ENCODE data around the gene IL12RB2. TPM values are rescaled to one million over a fixed set of nuclear protein-coding genes. Genes with fewer than 3 reads are reported as not detected.
"Not testable (repeated sequence)": the region's sequence is repeated elsewhere in the genome, so short reads cannot be mapped to it uniquely, and the experiment has no call there.

Gene IL12RB2
- polyA plus RNA-seq, 6 donors from 2014 or later: not detected

DNA sequence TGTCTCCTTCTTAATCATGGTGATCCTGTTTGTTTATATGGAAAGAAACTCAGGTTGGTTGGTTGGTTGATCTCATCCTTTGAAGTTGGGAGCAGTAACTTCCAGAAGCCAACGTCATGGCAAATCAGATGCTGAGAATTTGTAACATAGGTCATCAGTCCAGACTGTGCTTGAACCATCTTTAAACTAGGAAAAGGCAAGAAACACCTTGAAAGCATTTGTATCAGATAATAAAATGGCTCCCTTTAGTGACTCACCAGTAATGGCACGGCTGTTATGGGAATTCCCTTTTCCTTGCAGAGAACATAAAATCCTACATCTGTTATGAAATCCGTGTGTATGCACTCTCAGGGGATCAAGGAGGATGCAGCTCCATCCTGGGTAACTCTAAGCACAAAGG lies 64.5 kb downstream of the IL12RB2 start:
- ATAC-seq (ENCODE audit: low read depth in 2 of 2) (no peak), DNase-seq (no peak)
- Mint-ChIP-seq H3K9me3 (peaks cover 0 to 5% (median 0%) of the 10 kb centered on the region in 7 donors), H3K27ac (peak overlapping the region in 1 of 6 donors; percentile 27), H3K4me1 (no peaks in the 10 kb centered on the region), H3K4me3 (no peak overlapping the region), H3K36me3 (no peaks in the 10 kb centered on the region), H3K27me3 (no peaks in the 10 kb centered on the region)

- Mint-ChIP-seq H3K36me3 (no peaks in the 10 kb centered on the region), H3K9me3 (peaks cover 0 to 5% (median 0%) of the 10 kb centered on the region in 7 donors), H3K4me1 (no peaks in the 10 kb centered on the region), H3K27ac (no peak overlapping the region), H3K27me3 (no peaks in the 10 kb centered on the region), H3K4me3 (peak overlapping the region in 1 of 8 donors; percentile 27)
- DNase-seq (no peak), ATAC-seq (ENCODE audit: low read depth in 2 of 2) (no peak)
These were observed 65.2 kb downstream of the IL12RB2 start for GRCh38 chr1:67372898-67373297.

GRCh38 chr1:67376381-67376780 lies 68.7 kb downstream of the IL12RB2 start:
- no peaks in the 10 kb centered on the region for H3K36me3 Mint-ChIP-seq
- H3K9me3 Mint-ChIP-seq: peaks cover 0 to 5% (median 0%) of the 10 kb centered on the region in 7 donors
- no peaks in the 10 kb centered on the region for H3K27me3 Mint-ChIP-seq
- DNase-seq (no peak), ATAC-seq (ENCODE audit: low read depth in 2 of 2) (no peak)
- no peaks in the 10 kb centered on the region for H3K4me1 Mint-ChIP-seq
- no peak overlapping the region for H3K4me3 Mint-ChIP-seq
- H3K27ac Mint-ChIP-seq: no peak overlapping the region

GRCh38 chr1:67377253-67377652 lies 69.6 kb downstream of the IL12RB2 start:
- no peak for DNase-seq
- H3K4me3 Mint-ChIP-seq: no peak overlapping the region
- no peak overlapping the region for H3K27ac Mint-ChIP-seq
- peaks cover 2% of the 10 kb centered on the region in 2 donors for H3K36me3 Mint-ChIP-seq
- H3K27me3 Mint-ChIP-seq: no peaks in the 10 kb centered on the region
- no peaks in the 10 kb centered on the region for H3K4me1 Mint-ChIP-seq
- ATAC-seq (ENCODE audit: low read depth in 2 of 2): no peak
- H3K9me3 Mint-ChIP-seq: peaks cover 0 to 7% (median 0%) of the 10 kb centered on the region in 7 donors

DNA sequence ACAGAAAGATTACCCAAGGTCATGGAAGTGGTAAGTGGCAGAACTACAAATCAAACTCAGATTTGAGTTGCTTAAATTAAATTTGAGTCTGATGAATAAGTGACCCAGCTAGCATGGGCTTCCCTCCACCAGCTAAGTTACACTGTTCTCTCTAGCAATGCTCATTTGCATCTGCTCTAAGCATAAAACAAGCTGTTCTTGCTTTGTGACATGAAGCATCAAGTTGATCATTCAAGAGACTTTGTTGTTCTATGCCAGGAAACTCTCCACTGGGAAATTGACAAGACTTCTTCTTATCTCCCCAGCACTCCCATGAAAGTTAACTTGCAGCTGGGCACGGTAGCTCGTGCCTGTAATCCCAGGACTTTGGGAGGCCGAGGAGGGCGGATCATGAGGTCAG lies 73.5 kb downstream of the IL12RB2 start:
- no peaks in the 10 kb centered on the region for H3K4me1 Mint-ChIP-seq
- no peak for ATAC-seq (ENCODE audit: low read depth in 2 of 2)
- no peak overlapping the region for H3K27ac Mint-ChIP-seq
- no peak overlapping the region for H3K4me3 Mint-ChIP-seq
- no peaks in the 10 kb centered on the region for H3K27me3 Mint-ChIP-seq
- no peak for DNase-seq
- H3K9me3 Mint-ChIP-seq: peaks cover 21 to 35% (median 29%) of the 10 kb centered on the region in 7 donors
- H3K36me3 Mint-ChIP-seq: peaks cover 23 to 35% of the 10 kb centered on the region in 2 donors

DNA sequence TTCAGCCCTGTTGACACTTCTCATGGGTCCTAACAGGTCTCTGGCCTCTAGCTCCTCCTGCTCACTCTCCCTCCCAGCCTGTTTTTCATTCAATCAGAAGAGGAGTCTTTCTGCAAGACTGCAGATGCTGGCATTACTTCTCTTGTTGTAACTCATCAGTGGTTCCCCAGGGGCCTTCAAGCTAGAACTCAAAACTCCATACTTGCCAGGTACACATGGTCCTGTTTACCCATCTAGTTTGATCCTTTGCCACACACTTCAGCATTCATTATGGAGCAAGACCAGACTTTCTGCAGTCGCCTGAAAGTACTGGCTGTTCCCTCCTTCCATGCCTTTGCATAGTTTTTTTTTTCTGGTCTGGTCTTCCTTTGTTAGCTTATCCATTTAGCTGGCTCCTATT lies 74.6 kb downstream of the IL12RB2 start:
- Mint-ChIP-seq H3K27ac (no peak overlapping the region), H3K36me3 (peaks cover 25 to 35% of the 10 kb centered on the region in 2 donors), H3K4me3 (no peak overlapping the region), H3K9me3 (peaks cover 23 to 39% (median 31%) of the 10 kb centered on the region in 7 donors), H3K4me1 (no peaks in the 10 kb centered on the region), H3K27me3 (no peaks in the 10 kb centered on the region)
- DNase-seq (no peak), ATAC-seq (ENCODE audit: low read depth in 2 of 2) (no peak)

- DNase-seq (no peak), ATAC-seq (ENCODE audit: low read depth in 2 of 2) (no peak)
- Mint-ChIP-seq H3K36me3 (peaks cover 25 to 35% of the 10 kb centered on the region in 2 donors), H3K27me3 (no peaks in the 10 kb centered on the region), H3K4me1 (no peaks in the 10 kb centered on the region), H3K27ac (no peak overlapping the region), H3K4me3 (no peak overlapping the region), H3K9me3 (peaks cover 23 to 39% (median 31%) of the 10 kb centered on the region in 7 donors)
These were observed 76.4 kb downstream of the IL12RB2 start for GRCh38 chr1:67383999-67384638.

DNA sequence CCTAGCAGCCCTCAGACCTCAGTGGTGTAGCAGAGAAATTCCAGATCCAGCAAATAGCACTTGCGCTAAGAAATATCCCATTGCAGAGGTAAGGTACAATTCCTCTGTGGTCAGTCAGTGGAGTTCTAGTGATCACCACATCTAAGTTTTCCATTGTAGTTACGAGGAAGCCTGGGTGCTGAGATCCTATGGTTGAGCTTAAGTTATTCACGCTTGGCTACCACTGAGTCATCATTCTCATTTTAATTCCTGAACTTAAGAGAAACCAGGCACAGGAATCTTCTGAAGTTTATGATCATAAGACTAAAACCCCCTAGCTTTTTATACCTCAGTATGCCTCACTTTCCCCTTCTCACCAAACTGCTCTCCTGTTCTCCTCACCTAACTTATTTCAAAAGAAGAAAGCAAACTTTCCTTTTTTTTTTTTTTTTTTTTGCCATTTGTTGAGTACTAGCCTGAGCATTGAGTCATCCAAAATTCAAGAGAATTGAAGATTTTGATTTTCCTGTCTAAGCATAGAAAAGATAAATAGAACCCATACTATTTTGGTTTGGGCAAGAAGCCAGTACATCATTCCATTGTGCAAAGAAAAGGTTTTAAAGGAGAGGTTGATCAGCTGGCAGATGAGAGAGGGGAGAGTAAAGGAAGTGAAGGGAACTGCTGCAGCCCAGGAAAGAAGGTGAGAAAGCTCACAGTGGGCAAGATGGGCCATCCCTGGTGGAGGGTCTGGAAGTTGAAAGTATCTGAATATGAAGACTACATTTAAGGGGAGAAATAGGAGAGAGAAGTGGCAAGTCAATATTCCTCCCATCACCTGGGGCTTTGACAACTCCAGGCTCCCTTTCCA lies 82.6 kb downstream of the IL12RB2 start:
- no peak for DNase-seq
- no peak overlapping the region for H3K27ac Mint-ChIP-seq
- no peaks in the 10 kb centered on the region for H3K27me3 Mint-ChIP-seq
- ATAC-seq (ENCODE audit: low read depth in 2 of 2): no peak
- H3K4me3 Mint-ChIP-seq: no peak overlapping the region
- H3K36me3 Mint-ChIP-seq: peaks cover 2 to 6% of the 10 kb centered on the region in 2 donors
- H3K4me1 Mint-ChIP-seq: no peaks in the 10 kb centered on the region
- peaks cover 2 to 10% (median 7%) of the 10 kb centered on the region in 7 donors for H3K9me3 Mint-ChIP-seq

GRCh38 chr1:67393240-67393639 lies 85.6 kb downstream of the IL12RB2 start:
- Mint-ChIP-seq H3K27ac (no peak overlapping the region), H3K9me3 (no peaks in the 10 kb centered on the region), H3K27me3 (no peaks in the 10 kb centered on the region), H3K4me3 (no peak overlapping the region), H3K4me1 (no peaks in the 10 kb centered on the region), H3K36me3 (peaks cover 0 to 10% of the 10 kb centered on the region in 2 donors)
- DNase-seq (no peak), ATAC-seq (ENCODE audit: low read depth in 2 of 2) (no peak)

DNA sequence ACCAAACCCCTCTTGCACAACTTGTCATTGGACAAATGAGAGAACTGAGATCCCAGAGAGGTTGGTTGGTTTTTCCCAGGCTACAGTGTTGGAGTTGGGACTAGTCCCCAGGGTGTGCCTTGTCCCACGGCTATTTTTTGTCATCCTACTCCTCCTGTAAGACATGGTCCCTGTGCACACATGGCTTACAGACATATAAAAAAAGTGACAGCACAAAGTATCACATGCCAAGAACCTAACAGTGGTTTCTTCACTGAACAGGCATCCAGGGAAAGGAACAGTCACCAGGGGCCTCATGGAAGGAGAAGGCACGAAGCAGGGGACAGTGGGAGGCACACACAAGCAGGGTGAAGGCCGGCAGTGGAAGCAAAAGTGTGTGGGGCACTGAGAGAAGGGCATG lies 86.1 kb downstream of the IL12RB2 start:
- Mint-ChIP-seq H3K36me3 (peaks cover 0 to 11% of the 10 kb centered on the region in 2 donors), H3K9me3 (no peaks in the 10 kb centered on the region), H3K4me1 (no peaks in the 10 kb centered on the region), H3K4me3 (no peak overlapping the region), H3K27ac (peak overlapping the region in 2 of 6 donors; percentile 50 to 52), H3K27me3 (no peaks in the 10 kb centered on the region)
- no peak for ATAC-seq (ENCODE audit: low read depth in 2 of 2)
- no peak for DNase-seq

GRCh38 chr1:67394548-67394947 lies 86.9 kb downstream of the IL12RB2 start:
- no peaks in the 10 kb centered on the region for H3K27me3 Mint-ChIP-seq
- H3K4me1 Mint-ChIP-seq: no peaks in the 10 kb centered on the region
- no peak for DNase-seq
- no peaks in the 10 kb centered on the region for H3K9me3 Mint-ChIP-seq
- no peak for ATAC-seq (ENCODE audit: low read depth in 2 of 2)
- no peak overlapping the region for H3K4me3 Mint-ChIP-seq
- peaks cover 0 to 11% of the 10 kb centered on the region in 2 donors for H3K36me3 Mint-ChIP-seq
- H3K27ac Mint-ChIP-seq: no peak overlapping the region

DNA sequence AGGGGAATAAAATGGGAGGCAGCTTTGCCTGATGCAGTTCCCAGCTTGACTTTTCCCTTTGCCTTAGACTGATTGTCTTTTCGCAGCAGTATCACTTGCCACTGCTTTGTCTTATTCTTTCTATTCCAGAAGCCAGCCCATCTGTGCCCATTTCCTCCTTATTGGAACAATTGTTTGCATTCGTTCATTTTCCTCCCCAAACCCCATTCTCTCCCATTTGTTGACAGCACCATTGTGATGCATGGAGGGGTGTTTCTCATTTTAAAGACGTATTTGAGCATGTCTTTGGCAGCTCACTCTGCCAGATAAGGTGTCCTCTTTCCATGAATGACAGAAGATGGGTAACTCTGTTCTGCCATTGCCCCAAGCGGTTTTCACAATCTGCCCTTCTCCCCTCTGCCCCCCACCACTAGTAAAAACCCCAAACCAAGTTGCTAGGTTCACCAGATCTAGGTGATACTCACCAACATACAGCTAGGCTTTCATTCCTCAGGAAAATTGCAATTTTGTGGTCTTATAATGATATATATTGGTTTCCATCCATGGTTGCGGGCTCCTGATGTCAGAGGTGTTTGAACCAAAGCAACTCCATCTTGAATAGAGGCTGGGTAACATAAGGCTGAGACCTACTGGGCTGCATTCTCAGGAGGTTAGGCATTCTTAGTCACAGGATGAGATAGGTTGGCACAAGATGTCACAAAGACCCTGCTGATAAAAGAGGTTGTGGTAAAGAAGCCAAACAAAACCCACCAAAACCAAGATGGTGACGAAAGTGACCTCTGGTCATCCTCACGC lies 91.7 kb downstream of the IL12RB2 start:
- Mint-ChIP-seq H3K9me3 (no peaks in the 10 kb centered on the region), H3K36me3 (peaks cover 0 to 11% of the 10 kb centered on the region in 2 donors), H3K4me1 (no peaks in the 10 kb centered on the region), H3K27me3 (no peaks in the 10 kb centered on the region), H3K27ac (peak overlapping the region in 2 of 6 donors; percentile 44 to 47), H3K4me3 (no peak overlapping the region)
- no peak for ATAC-seq (ENCODE audit: low read depth in 2 of 2)
- DNase-seq: no peak

- H3K9me3 Mint-ChIP-seq; ATAC-seq (ENCODE audit: low read depth in 2 of 2); DNase-seq; H3K4me1 Mint-ChIP-seq; H3K27me3 Mint-ChIP-seq; H3K4me3 Mint-ChIP-seq; H3K27ac Mint-ChIP-seq: not testable (repeated sequence)
- peaks cover 0 to 11% of the 10 kb centered on the region in 2 donors for H3K36me3 Mint-ChIP-seq
These were observed 92.5 kb downstream of the IL12RB2 start for GRCh38 chr1:67400029-67400786.

All from naive B cell (primary cell).